ENCODE data around the gene FALEC. TPM values are rescaled to one million over a fixed set of nuclear protein-coding genes. Genes with fewer than 3 reads are reported as not detected.

FALEC gene
- total RNA-seq, 1 experiment from 2014 or later: 1.0 TPM

DNA sequence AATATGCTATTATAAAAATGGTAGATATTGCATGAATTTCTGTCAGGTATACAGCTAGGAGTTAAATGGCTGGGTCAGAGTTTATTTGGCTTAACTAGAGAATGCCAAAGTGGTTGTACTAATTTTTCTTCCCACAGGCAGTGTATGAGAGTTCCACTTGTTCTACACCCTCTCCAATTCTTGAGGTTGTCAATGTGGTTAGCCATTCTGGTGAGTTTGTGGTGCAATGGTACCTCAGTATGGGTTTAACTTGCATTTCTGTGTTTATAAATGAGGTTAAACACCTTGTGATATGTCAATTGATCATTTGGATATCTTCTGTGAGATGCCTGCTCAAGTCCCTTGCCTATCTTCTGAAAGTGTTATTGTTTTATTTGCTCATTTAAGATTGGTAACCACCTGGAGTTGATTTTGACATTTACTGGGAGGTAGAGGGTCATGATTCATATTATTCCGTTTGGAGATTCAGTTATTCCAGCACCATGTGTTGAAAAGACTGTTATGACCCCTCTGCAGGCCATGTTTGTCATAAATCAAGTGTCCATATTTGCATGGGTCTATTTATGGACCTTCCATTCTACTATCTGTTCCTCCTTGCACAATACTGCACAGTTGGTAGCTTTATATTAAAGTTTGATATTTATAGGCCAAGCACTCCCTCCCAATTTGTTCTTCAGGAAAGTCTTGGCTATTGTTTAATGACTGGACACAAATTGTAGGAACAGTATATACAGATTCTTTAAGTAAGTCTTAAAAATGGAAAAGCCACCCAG, 5.8 kb downstream of the FALEC start:
- Histone ChIP-seq H3K27me3 (ENCODE audit: control insufficient read depth, insufficient read depth, low read length) (no peaks in the 10 kb centered on the region), H3K36me3 (ENCODE audit: control insufficient read depth, insufficient read depth, low read length) (no peaks in the 10 kb centered on the region), H3K4me1 (ENCODE audit: control insufficient read depth, insufficient read depth, low read length) (no peaks in the 10 kb centered on the region), H3K9me3 (ENCODE audit: control insufficient read depth, insufficient read depth, low read depth, low read length) (no peaks in the 10 kb centered on the region), H3K27ac (ENCODE audit: low read length) (no peak overlapping the region), H3K4me3 (ENCODE audit: low read depth in 2 of 2, low read length in 2 of 2) (no peak overlapping the region)
- ChIA-PET CTCF (no interaction called here), POLR2A (no interaction called here)
- DNase-seq (ENCODE audit: low read depth, low spot score) (no peak), ATAC-seq (no peak)
- no TSS peak for BruUV-seq (replicated peaks)
- in situ Hi-C loops (cut with HindIII; ENCODE audit: low pct_unique_long_range_greater_than_20kb, low sequenced_read_pairs): no loop called here
- TF ChIP-seq TCF7L2 (IDR thresholded peaks at IDR 0.05; ENCODE audit: low read depth, low read length) (no peak), SIN3A (IDR thresholded peaks at IDR 0.05; ENCODE audit: borderline replicate concordance, insufficient read depth, low read depth, low read length) (no peak), POLR2AphosphoS5 (IDR thresholded peaks at IDR 0.05; ENCODE audit: low read depth, low read length) (no peak)
- TF ChIP-seq, protein P1, sequence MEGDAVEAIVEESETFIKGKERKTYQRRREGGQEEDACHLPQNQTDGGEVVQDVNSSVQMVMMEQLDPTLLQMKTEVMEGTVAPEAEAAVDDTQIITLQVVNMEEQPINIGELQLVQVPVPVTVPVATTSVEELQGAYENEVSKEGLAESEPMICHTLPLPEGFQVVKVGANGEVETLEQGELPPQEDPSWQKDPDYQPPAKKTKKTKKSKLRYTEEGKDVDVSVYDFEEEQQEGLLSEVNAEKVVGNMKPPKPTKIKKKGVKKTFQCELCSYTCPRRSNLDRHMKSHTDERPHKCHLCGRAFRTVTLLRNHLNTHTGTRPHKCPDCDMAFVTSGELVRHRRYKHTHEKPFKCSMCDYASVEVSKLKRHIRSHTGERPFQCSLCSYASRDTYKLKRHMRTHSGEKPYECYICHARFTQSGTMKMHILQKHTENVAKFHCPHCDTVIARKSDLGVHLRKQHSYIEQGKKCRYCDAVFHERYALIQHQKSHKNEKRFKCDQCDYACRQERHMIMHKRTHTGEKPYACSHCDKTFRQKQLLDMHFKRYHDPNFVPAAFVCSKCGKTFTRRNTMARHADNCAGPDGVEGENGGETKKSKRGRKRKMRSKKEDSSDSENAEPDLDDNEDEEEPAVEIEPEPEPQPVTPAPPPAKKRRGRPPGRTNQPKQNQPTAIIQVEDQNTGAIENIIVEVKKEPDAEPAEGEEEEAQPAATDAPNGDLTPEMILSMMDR (IDR thresholded peaks at IDR 0.05): no peak
- TF ChIP-seq, protein P2, sequence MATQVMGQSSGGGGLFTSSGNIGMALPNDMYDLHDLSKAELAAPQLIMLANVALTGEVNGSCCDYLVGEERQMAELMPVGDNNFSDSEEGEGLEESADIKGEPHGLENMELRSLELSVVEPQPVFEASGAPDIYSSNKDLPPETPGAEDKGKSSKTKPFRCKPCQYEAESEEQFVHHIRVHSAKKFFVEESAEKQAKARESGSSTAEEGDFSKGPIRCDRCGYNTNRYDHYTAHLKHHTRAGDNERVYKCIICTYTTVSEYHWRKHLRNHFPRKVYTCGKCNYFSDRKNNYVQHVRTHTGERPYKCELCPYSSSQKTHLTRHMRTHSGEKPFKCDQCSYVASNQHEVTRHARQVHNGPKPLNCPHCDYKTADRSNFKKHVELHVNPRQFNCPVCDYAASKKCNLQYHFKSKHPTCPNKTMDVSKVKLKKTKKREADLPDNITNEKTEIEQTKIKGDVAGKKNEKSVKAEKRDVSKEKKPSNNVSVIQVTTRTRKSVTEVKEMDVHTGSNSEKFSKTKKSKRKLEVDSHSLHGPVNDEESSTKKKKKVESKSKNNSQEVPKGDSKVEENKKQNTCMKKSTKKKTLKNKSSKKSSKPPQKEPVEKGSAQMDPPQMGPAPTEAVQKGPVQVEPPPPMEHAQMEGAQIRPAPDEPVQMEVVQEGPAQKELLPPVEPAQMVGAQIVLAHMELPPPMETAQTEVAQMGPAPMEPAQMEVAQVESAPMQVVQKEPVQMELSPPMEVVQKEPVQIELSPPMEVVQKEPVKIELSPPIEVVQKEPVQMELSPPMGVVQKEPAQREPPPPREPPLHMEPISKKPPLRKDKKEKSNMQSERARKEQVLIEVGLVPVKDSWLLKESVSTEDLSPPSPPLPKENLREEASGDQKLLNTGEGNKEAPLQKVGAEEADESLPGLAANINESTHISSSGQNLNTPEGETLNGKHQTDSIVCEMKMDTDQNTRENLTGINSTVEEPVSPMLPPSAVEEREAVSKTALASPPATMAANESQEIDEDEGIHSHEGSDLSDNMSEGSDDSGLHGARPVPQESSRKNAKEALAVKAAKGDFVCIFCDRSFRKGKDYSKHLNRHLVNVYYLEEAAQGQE (IDR thresholded peaks at IDR 0.05; ENCODE audit: insufficient read depth in 1 of 2, low read depth in 2 of 2, low read length in 1 of 2): no peak
- intact Hi-C loops (cut with micrococcal nuclease; ENCODE audit: unreplicated experiment): no loop called here

DNA sequence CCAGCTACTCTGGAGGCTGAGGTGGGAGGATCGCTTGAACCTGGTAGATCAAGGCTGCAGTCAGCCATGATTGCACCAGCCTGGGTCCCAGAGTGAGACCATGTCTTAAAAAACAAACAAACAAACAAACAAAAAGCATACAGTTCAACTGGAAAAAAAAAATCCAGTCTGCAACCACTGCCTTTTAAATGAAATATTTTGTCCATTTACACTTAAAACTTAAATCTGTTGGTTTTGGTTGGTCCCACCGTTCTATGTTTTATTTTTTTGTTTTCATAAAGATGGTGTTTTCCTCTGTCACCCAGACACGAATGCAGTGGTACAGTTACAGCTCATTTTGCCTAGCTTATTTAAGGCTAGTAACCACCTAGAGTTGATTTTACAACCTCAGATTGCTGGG, 9.8 kb downstream of the FALEC start:
- in situ Hi-C loops (cut with HindIII; ENCODE audit: low pct_unique_long_range_greater_than_20kb, low sequenced_read_pairs): no loop called here
- DNase-seq (ENCODE audit: low read depth, low spot score): no peak

More for the DNA sequence above, 9.8 kb downstream of the FALEC start:
- POLR2A ChIA-PET: interaction anchor here (0.6 kb wide), 2 partner anchors 24 to 64 kb away, joined by 7 to 10 read pairs; no protein-coding TSS in a partner anchor
- no peaks in the 10 kb centered on the region for H3K36me3 ChIP-seq (ENCODE audit: control insufficient read depth, insufficient read depth, low read length)
- no peak for TF ChIP-seq POLR2AphosphoS5 (IDR thresholded peaks at IDR 0.05; ENCODE audit: low read depth, low read length)
- TF ChIP-seq TCF7L2 (IDR thresholded peaks at IDR 0.05; ENCODE audit: low read depth, low read length): no peak
- TF ChIP-seq, protein P1 (IDR thresholded peaks at IDR 0.05): no peak
- no peak for TF ChIP-seq SIN3A (IDR thresholded peaks at IDR 0.05; ENCODE audit: borderline replicate concordance, insufficient read depth, low read depth, low read length)
- TF ChIP-seq, protein P2 (IDR thresholded peaks at IDR 0.05; ENCODE audit: insufficient read depth in 1 of 2, low read depth in 2 of 2, low read length in 1 of 2): no peak
- H3K27ac ChIP-seq (ENCODE audit: low read length): no peak overlapping the region
- intact Hi-C loops (cut with micrococcal nuclease; ENCODE audit: unreplicated experiment): no loop called here
- no peaks in the 10 kb centered on the region for H3K4me1 ChIP-seq (ENCODE audit: control insufficient read depth, insufficient read depth, low read length)
- CTCF ChIA-PET: no interaction called here
- H3K9me3 ChIP-seq (ENCODE audit: control insufficient read depth, insufficient read depth, low read depth, low read length): no peaks in the 10 kb centered on the region
- no peak overlapping the region for H3K4me3 ChIP-seq (ENCODE audit: low read depth in 2 of 2, low read length in 2 of 2)
- H3K27me3 ChIP-seq (ENCODE audit: control insufficient read depth, insufficient read depth, low read length): no peaks in the 10 kb centered on the region
- no peak for ATAC-seq
- no TSS peak for BruUV-seq (replicated peaks)
